SW480 (cell line): ENCODE data around the gene ACP4.
A peak's percentile ranks its signal among the peaks of the same experiment; 100 is the strongest.
"Not testable (repeated sequence)": the region's sequence is repeated elsewhere in the genome, so short reads cannot be mapped to it uniquely, and the experiment has no call there.

Source experiments
- DNase-seq: peaks from one replicate; pipeline ENCODE4 v3.0.0-alpha.2; 2016; ENCODE audit warnings: low spot score

ACP4 gene

GRCh38 chr19:50776131-50776530 lies 14.1 kb upstream of the ACP4 start:
- DNase-seq, result no peak

- DNase-seq, result no peak
Measured at GRCh38 chr19:50777261-50777660, 13.0 kb upstream of the ACP4 start.

GRCh38 chr19:50777830-50778303 lies 12.3 kb upstream of the ACP4 start:
- peak; percentile 83 for DNase-seq

- no peak for DNase-seq
Measured at GRCh38 chr19:50778906-50779430, 11.2 kb upstream of the ACP4 start.

- peak; percentile 39 for DNase-seq
Measured at GRCh38 chr19:50779504-50780457, 10.4 kb upstream of the ACP4 start.

- DNase-seq, result no peak
Measured at GRCh38 chr19:50780753-50781435, 9.3 kb upstream of the ACP4 start.

GRCh38 chr19:50783848-50784152 lies 6.4 kb upstream of the ACP4 start:
- not testable (repeated sequence) for DNase-seq

- no peak for DNase-seq
Measured at GRCh38 chr19:50784710-50785109, 5.5 kb upstream of the ACP4 start.

GRCh38 chr19:50785329-50785728 lies 4.9 kb upstream of the ACP4 start:
- no peak for DNase-seq

- DNase-seq, result no peak
Measured at GRCh38 chr19:50790922-50791467, 780 bp downstream of the ACP4 start.

- DNase-seq, result no peak
Measured at GRCh38 chr19:50791594-50792271, 1.5 kb downstream of the ACP4 start.

- DNase-seq, result no peak
Measured at GRCh38 chr19:50792272-50793250, 2.3 kb downstream of the ACP4 start.

- DNase-seq, result no peak
Measured at GRCh38 chr19:50793558-50794065, 3.4 kb downstream of the ACP4 start.

GRCh38 chr19:50794074-50794875 lies 4.1 kb downstream of the ACP4 start:
- peak; percentile 94 for DNase-seq

- DNase-seq, result peak; percentile 57
Measured at GRCh38 chr19:50794876-50795663, 4.9 kb downstream of the ACP4 start.

- peak; percentile 29 for DNase-seq
Measured at GRCh38 chr19:50795664-50796073, 5.5 kb downstream of the ACP4 start.

- peak; percentile 46 for DNase-seq
Measured at GRCh38 chr19:50796128-50796633, 6.0 kb downstream of the ACP4 start.

- no peak for DNase-seq
Measured at GRCh38 chr19:50796634-50797428, 6.6 kb downstream of the ACP4 start.
